Esophagus (tissue), 2 donors: ENCODE results near the gene TET2. TPM values are rescaled to one million over a fixed set of nuclear protein-coding genes. Genes with fewer than 3 reads are reported as not detected.

Experiments used
- H3K27ac ChIP-seq, 2 donors: one replicate each; pipeline ENCODE4 v1.5.1; 2013; ENCODE audit warnings: low read depth in 2 of 2, mild to moderate bottlenecking in 2 of 2, inconsistent platforms in 1 of 2, low read length in 1 of 2, moderate library complexity in 1 of 2
- H3K27me3 ChIP-seq, 2 donors: one replicate each; pipeline ENCODE4 v1.6.1; 2013; ENCODE audit warnings: low read length in 2 of 2, control low read depth in 1 of 2, mild to moderate bottlenecking in 1 of 2; ENCODE audit not compliant: insufficient read depth in 2 of 2, control insufficient read depth in 1 of 2
- H3K36me3 ChIP-seq, 2 donors: one replicate each; pipeline ENCODE4 v1.6.1; 2013; ENCODE audit warnings: low read length in 1 of 2; ENCODE audit not compliant: control insufficient read depth in 2 of 2, insufficient read depth in 2 of 2
- H3K4me1 ChIP-seq, 2 donors: one replicate each; pipeline ENCODE4 v1.6.1; 2013; ENCODE audit warnings: low read length in 1 of 2; ENCODE audit not compliant: control insufficient read depth in 2 of 2, insufficient read depth in 2 of 2
- H3K4me3 ChIP-seq, 2 donors: one replicate each; pipeline ENCODE4 v1.5.1; 2013; ENCODE audit warnings: low read length in 2 of 2, mild to moderate bottlenecking in 2 of 2, low read depth in 1 of 2, moderate library complexity in 1 of 2
- H3K9me3 ChIP-seq, 2 donors: one replicate each; pipeline ENCODE4 v1.6.1; 2013; ENCODE audit warnings: mild to moderate bottlenecking in 2 of 2, low read depth in 1 of 2, low read length in 1 of 2, moderate library complexity in 1 of 2; ENCODE audit not compliant: control insufficient read depth in 2 of 2, insufficient read depth in 1 of 2
- WGBS, 2 donors: extraction: QIAGEN DNeasy Blood & Tissue Kit; methylation state at CpG; one replicate each; pipeline ENCODE4 v1.1.7; 2013; 5-methylcytosine and 5-hydroxymethylcytosine counted together
- polyA plus RNA-seq, 2 donors: library from polyadenylated mRNA; stranded (reverse); fragments of 200-250 nt; gene quantifications; one replicate each; pipeline ENCODE4 v1.2.3, GENCODE V29; 2013
- donor health status: healthy with polysubstance abuse.
- donor health status: Bipolar disorder and iron deficiency.

The TET2 gene
- polyA plus RNA-seq, 2 donors, result 4.7 to 5.3 TPM

DNA sequence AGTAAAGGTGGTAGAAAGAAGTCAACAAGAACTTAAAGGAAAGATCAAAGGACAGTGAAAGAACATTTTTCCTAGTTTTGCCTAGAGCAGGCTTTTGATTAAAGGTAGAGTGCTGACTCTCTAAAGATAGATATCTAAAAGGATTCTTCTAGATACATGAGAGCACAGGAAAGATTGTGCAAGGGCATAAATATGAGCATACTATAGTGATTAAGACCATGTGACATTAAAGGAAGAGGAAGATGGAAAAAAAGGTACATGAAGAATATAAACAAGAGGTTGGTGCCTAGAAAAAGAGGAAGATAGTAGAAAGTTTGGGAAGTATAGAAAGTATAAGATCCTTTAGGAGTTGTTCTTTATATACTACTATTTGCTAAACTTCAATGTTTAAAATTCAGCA lies 26.1 kb upstream of the TET2 start:
- Histone ChIP-seq H3K27ac (no peak overlapping the region), H3K27me3 (no peaks in the 10 kb centered on the region), H3K9me3 (no peaks in the 10 kb centered on the region), H3K4me1 (no peaks in the 10 kb centered on the region), H3K4me3 (no peak overlapping the region), H3K36me3 (no peaks in the 10 kb centered on the region)

- WGBS, 2 donors, result 81 to 88% methylated on average over 4 of the region's 4 CpGs
- H3K9me3 ChIP-seq, result no peaks in the 10 kb centered on the region
- H3K4me1 ChIP-seq, result no peaks in the 10 kb centered on the region
- no peaks in the 10 kb centered on the region for H3K36me3 ChIP-seq
- H3K27me3 ChIP-seq, result no peaks in the 10 kb centered on the region
- H3K4me3 ChIP-seq, result no peak overlapping the region
- no peak overlapping the region for H3K27ac ChIP-seq
Observed at GRCh38 chr4:105122350-105122749, 24.3 kb upstream of the TET2 start.

DNA sequence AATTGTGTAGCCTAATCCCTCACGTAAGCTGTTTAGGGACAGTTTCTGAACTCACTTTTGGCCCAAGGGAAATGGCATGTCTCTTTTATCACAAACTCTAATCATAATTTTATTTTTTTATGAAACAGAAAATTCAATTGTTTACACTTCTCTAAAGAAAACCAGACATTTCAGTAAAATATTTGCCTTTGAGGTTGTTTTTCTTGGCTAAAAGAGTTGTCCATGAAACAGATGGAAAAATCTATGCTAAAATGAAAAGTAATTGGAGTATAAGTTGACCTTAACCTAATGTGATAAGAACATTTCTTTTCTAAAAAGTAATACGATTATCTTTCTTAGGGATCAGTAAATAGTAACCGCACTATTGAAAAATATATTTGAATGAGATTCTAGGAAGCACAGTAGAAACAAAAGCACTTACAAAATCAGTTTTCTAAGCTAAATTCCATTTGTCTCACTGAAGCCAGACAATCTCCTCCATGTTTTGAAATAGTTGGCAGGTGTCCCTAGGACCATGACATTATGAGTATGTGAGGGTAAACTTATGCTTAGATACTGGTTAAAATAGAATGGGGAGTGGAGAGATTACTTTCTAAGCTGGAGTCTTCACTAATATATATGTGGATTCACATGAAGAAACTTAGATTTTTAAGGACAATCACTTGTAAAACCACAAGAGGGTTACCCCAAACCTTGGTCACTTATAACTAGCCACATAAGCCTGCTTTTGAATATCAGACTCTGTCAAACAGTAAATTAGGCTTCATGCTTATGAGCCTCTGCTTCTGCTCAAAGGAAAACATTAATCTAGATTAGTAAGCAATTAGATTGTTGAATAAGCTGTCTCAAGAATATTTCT lies 20.1 kb upstream of the TET2 start:
- no peaks in the 10 kb centered on the region for H3K4me1 ChIP-seq
- H3K27me3 ChIP-seq, result no peaks in the 10 kb centered on the region
- no peak overlapping the region for H3K27ac ChIP-seq
- 70 to 72% methylated on average over 3 of the region's 3 CpGs for WGBS, 2 donors
- no peaks in the 10 kb centered on the region for H3K36me3 ChIP-seq
- no peak overlapping the region for H3K4me3 ChIP-seq
- H3K9me3 ChIP-seq, result no peaks in the 10 kb centered on the region

- Histone ChIP-seq H3K9me3 (no peaks in the 10 kb centered on the region), H3K4me3 (no peak overlapping the region), H3K36me3 (no peaks in the 10 kb centered on the region), H3K27me3 (no peaks in the 10 kb centered on the region), H3K27ac (no peak overlapping the region), H3K4me1 (no peaks in the 10 kb centered on the region)
- WGBS, 2 donors, result 63 to 80% methylated on average over 2 of the region's 2 CpGs
Observed at GRCh38 chr4:105127170-105127445, 19.6 kb upstream of the TET2 start.

- no peak overlapping the region for H3K27ac ChIP-seq
- 67 to 79% methylated on average over 1 of the region's 1 CpG for WGBS, 2 donors
- no peaks in the 10 kb centered on the region for H3K27me3 ChIP-seq
Observed at GRCh38 chr4:105128208-105128607, 18.5 kb upstream of the TET2 start.

DNA sequence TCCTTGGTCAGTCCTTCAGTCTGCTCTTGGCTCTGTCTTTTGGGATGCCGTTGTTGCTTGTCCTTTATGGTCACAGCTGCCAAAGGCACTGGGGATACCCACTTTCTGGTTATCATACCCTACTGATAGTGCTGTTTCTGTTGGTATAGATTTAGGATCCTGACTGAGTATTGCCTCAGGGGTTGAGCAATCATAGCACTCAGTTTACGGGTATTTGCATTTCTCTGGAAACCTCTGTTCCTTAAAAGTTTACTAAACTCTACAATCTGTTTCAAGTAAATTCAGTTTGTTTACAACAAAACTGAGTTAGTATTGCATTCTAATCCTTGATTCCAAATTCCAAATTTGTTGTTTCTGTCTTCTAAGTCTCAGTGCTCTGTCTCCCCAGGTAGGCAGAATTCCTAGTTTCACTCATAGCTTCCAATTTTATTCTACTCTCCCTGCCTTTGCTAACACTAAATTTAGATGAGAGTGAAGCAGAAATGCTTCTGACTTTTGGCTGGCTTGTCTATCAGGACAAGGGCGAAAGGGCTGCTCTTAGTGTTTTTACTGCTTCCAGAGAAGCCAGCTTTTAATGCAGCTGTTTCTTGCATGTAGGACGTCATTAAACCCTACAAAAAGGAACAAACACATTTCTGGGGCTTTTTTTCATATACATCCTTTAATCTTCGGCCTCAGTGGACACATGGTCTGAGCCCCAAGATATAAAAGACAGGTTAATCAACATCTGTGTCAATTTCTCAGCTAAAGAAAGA lies 17.2 kb upstream of the TET2 start:
- WGBS, 2 donors, result 79 to 82% methylated on average over 5 of the region's 5 CpGs
- Histone ChIP-seq H3K4me1 (no peaks in the 10 kb centered on the region), H3K36me3 (no peaks in the 10 kb centered on the region), H3K4me3 (no peak overlapping the region), H3K27ac (no peak overlapping the region), H3K27me3 (no peaks in the 10 kb centered on the region), H3K9me3 (no peaks in the 10 kb centered on the region)

More at GRCh38 chr4:105128208-105128607, 18.5 kb upstream of the TET2 start:
- no peak overlapping the region for H3K4me3 ChIP-seq
- H3K9me3 ChIP-seq, result no peaks in the 10 kb centered on the region
- no peaks in the 10 kb centered on the region for H3K36me3 ChIP-seq
- H3K4me1 ChIP-seq, result no peaks in the 10 kb centered on the region

DNA sequence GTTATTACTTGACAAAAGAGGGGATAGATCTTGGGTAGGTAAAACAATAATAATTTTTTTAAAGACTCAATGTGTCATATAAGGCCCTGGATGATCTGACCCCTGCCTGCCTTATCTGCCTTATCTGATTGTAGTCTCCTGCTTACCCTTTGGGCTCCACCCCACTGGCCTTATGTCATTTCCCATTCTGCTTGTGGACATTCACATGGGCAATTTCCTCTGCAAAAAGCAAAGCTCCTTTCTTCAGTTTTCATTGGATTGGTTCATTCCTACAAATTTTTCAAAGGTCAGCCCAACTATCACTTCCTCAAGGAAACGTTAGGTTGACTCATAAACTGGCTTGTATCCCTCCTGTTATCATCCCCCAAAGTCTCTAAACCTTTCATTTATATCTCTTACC lies 15.7 kb upstream of the TET2 start:
- WGBS, 2 donors, result 59 to 66% methylated on average over 1 of the region's 1 CpG
- Histone ChIP-seq H3K27me3 (no peaks in the 10 kb centered on the region), H3K27ac (no peak overlapping the region), H3K9me3 (no peaks in the 10 kb centered on the region), H3K4me1 (no peaks in the 10 kb centered on the region), H3K36me3 (no peaks in the 10 kb centered on the region), H3K4me3 (no peak overlapping the region)

GRCh38 chr4:105133976-105134375 lies 12.7 kb upstream of the TET2 start:
- no peaks in the 10 kb centered on the region for H3K9me3 ChIP-seq
- no peaks in the 10 kb centered on the region for H3K36me3 ChIP-seq
- WGBS, 2 donors, result 91 to 92% methylated on average over 2 of the region's 2 CpGs
- no peak overlapping the region for H3K4me3 ChIP-seq
- H3K4me1 ChIP-seq, result no peaks in the 10 kb centered on the region
- no peak overlapping the region for H3K27ac ChIP-seq
- no peaks in the 10 kb centered on the region for H3K27me3 ChIP-seq

GRCh38 chr4:105135785-105136184 lies 10.9 kb upstream of the TET2 start:
- H3K27ac ChIP-seq, result no peak overlapping the region

More at GRCh38 chr4:105135785-105136184, 10.9 kb upstream of the TET2 start:
- 76 to 78% methylated on average over 2 of the region's 2 CpGs for WGBS, 2 donors
- H3K4me3 ChIP-seq, result no peak overlapping the region
- no peaks in the 10 kb centered on the region for H3K36me3 ChIP-seq
- H3K27me3 ChIP-seq, result no peaks in the 10 kb centered on the region
- H3K9me3 ChIP-seq, result no peaks in the 10 kb centered on the region
- H3K4me1 ChIP-seq, result no peaks in the 10 kb centered on the region
